ENCODE data around the gene DDI1. TPM values are rescaled to one million over a fixed set of nuclear protein-coding genes. Genes with fewer than 3 reads are reported as not detected.

The DDI1 gene
- total and polyA plus RNA-seq, 2 of the 13 experiments (the other 11 are each of a cell fraction or from before 2014, with no cell fraction given), result not detected

DNA sequence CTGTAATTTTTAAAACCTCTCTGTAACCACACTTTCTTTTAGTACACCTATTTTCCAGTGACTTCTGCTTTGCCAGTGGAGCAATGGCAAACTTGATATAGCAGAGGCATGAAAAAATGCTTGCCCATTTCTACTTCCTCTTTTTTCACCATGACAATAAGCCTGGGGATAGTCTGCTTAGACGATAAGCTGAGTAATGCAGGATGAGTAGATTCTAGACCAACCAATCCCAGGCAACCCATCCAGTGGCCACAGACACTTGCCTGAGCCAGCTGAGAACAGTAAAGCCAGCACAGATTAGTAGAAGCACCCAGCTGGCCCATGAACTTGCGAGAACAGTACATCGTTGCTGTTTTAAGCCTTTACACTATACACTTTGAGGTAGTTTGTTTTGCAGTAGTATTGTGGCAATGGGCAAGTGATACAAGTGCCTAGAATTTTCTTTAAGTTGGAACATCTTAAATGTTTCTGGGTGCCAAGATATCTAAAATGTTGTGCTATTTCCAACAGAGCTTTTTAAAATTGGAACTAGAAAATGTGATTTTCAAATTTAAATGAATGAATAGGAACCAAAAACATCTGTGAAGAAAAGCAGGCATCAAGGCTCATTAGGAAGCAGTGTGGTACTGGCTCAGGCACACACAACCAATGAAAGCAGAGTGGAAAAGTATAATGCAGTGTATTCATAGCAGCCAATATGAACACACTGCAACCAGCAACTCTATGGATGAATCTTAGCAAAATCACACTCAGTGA lies 37.7 kb downstream of the DDI1 start:
- no peaks in the 10 kb centered on the region for H3K27me3 ChIP-seq (ENCODE audit: control insufficient read depth in 1 of 2, insufficient read depth in 2 of 2, low read length in 2 of 2)
- no peak overlapping the region for H3K9ac ChIP-seq (ENCODE audit: insufficient read depth, low read depth, low read length)
- H3K36me3 ChIP-seq (replicated peaks in 1 of 2; ENCODE audit: control insufficient read depth in 1 of 2, insufficient read depth in 2 of 2, low read length in 2 of 2), result no peaks in the 10 kb centered on the region
- WGBS (ENCODE audit: low lambda C conversion rate), result 0% methylated on average over 3 of the region's 3 CpGs
- H3K27ac ChIP-seq (ENCODE audit: extremely low read length, insufficient read depth, low read length), result no peak overlapping the region
- intact Hi-C loops (cut with micrococcal nuclease; ENCODE audit: unreplicated experiment) (no loop called here), in situ Hi-C loops (cut with HindIII; ENCODE audit: extremely low pct_ligation_motif_present, low pct_unique_long_range_greater_than_20kb) (no loop called here)
- H3K4me1 ChIP-seq (ENCODE audit: insufficient read depth, low read length), result no peaks in the 10 kb centered on the region
- no peak overlapping the region for H3K4me3 ChIP-seq (replicated peaks in 1 of 3; ENCODE audit: insufficient read depth in 1 of 3, low read depth in 2 of 3, low read length in 3 of 3)
- no peaks in the 10 kb centered on the region for H3K79me2 ChIP-seq (ENCODE audit: insufficient read depth, low read length)
- H3K9me3 ChIP-seq (ENCODE audit: low read length), result no peaks in the 10 kb centered on the region
- DNase-seq (ENCODE audit: low spot score), result no peak
- no peak overlapping the region for H2AFZ ChIP-seq (ENCODE audit: low read length)
- no peak for FAIRE-seq
- no peak overlapping the region for H3K4me2 ChIP-seq (ENCODE audit: low read depth, low read length)
- POLR2A ChIA-PET, result no interaction called here
- no peak for TF ChIP-seq MIER3 (CRISPR knock-in tag; IDR thresholded peaks at IDR 0.05; ENCODE audit: borderline replicate concordance)
- TF ChIP-seq, protein P1, sequence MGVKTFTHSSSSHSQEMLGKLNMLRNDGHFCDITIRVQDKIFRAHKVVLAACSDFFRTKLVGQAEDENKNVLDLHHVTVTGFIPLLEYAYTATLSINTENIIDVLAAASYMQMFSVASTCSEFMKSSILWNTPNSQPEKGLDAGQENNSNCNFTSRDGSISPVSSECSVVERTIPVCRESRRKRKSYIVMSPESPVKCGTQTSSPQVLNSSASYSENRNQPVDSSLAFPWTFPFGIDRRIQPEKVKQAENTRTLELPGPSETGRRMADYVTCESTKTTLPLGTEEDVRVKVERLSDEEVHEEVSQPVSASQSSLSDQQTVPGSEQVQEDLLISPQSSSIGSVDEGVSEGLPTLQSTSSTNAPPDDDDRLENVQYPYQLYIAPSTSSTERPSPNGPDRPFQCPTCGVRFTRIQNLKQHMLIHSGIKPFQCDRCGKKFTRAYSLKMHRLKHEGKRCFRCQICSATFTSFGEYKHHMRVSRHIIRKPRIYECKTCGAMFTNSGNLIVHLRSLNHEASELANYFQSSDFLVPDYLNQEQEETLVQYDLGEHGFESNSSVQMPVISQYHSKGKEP (CRISPR knock-in tag; IDR thresholded peaks at IDR 0.05), result no peak
- TF ChIP-seq PAF1 (CRISPR knock-in tag; IDR thresholded peaks at IDR 0.05), result no peak
- TF ChIP-seq ELF3 (CRISPR knock-in tag; IDR thresholded peaks at IDR 0.05), result no peak
- no peak for TF ChIP-seq POGZ (CRISPR knock-in tag; IDR thresholded peaks at IDR 0.05)
- no peak for TF ChIP-seq NCOA1 (CRISPR knock-in tag; IDR thresholded peaks at IDR 0.05)
- no peak for TF ChIP-seq ZNF615 (CRISPR knock-in tag; IDR thresholded peaks at IDR 0.05; ENCODE audit: borderline replicate concordance)
- TF ChIP-seq ZNF501 (CRISPR knock-in tag; IDR thresholded peaks at IDR 0.05), result no peak
- no peak for TF ChIP-seq ZNF543 (CRISPR knock-in tag; IDR thresholded peaks at IDR 0.05)
- TF ChIP-seq ZNF234 (CRISPR knock-in tag; conservative IDR thresholded peaks at IDR 0.05), result no peak
- no peak for TF ChIP-seq REL (CRISPR knock-in tag; conservative IDR thresholded peaks at IDR 0.05)
- TF ChIP-seq ZFYVE20 (CRISPR knock-in tag; IDR thresholded peaks at IDR 0.05; ENCODE audit: borderline replicate concordance, low read depth), result no peak
- no peak for TF ChIP-seq ATF5 (CRISPR knock-in tag; IDR thresholded peaks at IDR 0.05; ENCODE audit: low read depth)
- ATAC-seq, result no peak
- no peaks in the 10 kb centered on the region for H4K20me1 ChIP-seq (ENCODE audit: insufficient read depth, low read length)
- CTCF ChIA-PET (ENCODE audit: low intra/inter-chr PET ratio, low total read pairs), result no interaction called here
- no TSS peak for BruUV-seq (replicated peaks)
